ENCODE measurements around the gene RPRD1A. TPM values are rescaled to one million over a fixed set of nuclear protein-coding genes. Genes with fewer than 3 reads are reported as not detected.

The RPRD1A gene
- total RNA-seq, 1 donor from 2014 or later, result 64.8 TPM

DNA sequence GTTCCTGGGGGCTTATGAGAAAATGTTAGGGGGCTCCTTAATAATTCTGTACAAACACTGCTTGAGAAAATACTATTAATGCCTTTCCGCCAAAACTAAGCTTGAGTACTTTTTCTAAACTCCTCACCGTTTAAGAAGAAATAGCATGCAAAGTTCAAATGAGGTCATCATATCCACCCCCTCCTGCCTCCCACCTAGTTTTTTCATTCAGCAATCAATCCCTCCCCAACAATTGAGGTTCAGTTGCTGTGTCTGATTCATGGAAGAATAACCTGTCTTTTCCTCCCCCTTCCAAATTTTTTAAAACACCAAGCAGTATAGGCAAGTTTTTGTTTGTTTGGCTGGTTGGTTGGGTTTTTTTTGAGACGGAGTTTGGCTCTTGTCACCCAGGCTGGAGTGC, 119.3 kb downstream of the RPRD1A start:
- TF ChIP-seq, protein P1, sequence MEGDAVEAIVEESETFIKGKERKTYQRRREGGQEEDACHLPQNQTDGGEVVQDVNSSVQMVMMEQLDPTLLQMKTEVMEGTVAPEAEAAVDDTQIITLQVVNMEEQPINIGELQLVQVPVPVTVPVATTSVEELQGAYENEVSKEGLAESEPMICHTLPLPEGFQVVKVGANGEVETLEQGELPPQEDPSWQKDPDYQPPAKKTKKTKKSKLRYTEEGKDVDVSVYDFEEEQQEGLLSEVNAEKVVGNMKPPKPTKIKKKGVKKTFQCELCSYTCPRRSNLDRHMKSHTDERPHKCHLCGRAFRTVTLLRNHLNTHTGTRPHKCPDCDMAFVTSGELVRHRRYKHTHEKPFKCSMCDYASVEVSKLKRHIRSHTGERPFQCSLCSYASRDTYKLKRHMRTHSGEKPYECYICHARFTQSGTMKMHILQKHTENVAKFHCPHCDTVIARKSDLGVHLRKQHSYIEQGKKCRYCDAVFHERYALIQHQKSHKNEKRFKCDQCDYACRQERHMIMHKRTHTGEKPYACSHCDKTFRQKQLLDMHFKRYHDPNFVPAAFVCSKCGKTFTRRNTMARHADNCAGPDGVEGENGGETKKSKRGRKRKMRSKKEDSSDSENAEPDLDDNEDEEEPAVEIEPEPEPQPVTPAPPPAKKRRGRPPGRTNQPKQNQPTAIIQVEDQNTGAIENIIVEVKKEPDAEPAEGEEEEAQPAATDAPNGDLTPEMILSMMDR (IDR thresholded peaks at IDR 0.05; ENCODE audit: insufficient read depth, low read length, poor library complexity, severe bottlenecking), result no peak
- no peak for DNase-seq (ENCODE audit: low read depth)
- Histone ChIP-seq H3K4me3 (ENCODE audit: low read depth, low read length) (no peak overlapping the region), H3K27me3 (ENCODE audit: control insufficient read depth, insufficient read depth, low read length) (peaks cover 5% of the 10 kb centered on the region), H3K36me3 (ENCODE audit: control insufficient read depth, insufficient read depth, low read length) (no peaks in the 10 kb centered on the region)

DNA sequence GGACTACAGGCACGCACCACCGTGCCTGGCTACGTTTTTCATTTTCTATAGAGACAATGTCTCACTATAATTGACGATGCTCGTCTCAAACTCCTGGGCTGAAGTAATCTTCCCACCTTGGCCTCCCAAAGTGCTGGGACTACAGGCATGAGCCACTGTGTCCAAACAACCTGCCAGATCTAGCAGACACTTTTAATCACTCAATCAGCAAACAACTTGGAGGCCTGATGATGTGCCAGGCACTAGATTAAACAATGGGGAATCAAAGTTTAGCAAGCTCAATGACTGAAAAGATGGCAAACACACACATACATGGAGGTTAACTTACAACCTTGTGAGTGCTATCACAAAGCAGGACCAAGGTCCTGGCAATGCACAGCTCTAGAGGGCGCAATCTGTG, 124.7 kb downstream of the RPRD1A start:
- TF ChIP-seq, protein P1 (IDR thresholded peaks at IDR 0.05; ENCODE audit: insufficient read depth, low read length, poor library complexity, severe bottlenecking), result no peak
- Histone ChIP-seq H3K36me3 (ENCODE audit: control insufficient read depth, insufficient read depth, low read length) (no peaks in the 10 kb centered on the region), H3K27me3 (ENCODE audit: control insufficient read depth, insufficient read depth, low read length) (no peaks in the 10 kb centered on the region), H3K4me3 (ENCODE audit: low read depth, low read length) (no peak overlapping the region)
- DNase-seq (ENCODE audit: low read depth), result no peak

DNA sequence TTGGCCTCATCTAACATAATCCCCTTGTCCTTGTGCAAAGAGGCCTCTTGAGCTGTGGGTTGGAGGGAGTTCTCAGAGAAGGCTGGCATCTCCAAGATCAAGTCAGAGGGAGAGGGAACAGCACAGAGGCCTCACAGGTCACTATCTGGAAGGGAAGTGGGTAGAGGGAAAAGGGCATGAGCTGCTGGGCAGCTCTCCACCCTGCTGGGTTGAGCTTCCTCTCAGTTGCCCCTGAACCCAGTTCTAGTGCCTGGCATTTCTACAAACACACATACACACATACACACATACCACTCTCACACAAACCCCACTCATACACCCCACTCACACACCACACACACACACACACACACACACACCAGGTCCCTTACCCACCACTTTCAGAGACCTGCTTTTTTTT, 125.2 kb downstream of the RPRD1A start:
- Histone ChIP-seq H3K27me3 (ENCODE audit: control insufficient read depth, insufficient read depth, low read length) (no peaks in the 10 kb centered on the region), H3K36me3 (ENCODE audit: control insufficient read depth, insufficient read depth, low read length) (no peaks in the 10 kb centered on the region), H3K4me3 (ENCODE audit: low read depth, low read length) (no peak overlapping the region)
- TF ChIP-seq, protein P1 (IDR thresholded peaks at IDR 0.05; ENCODE audit: insufficient read depth, low read length, poor library complexity, severe bottlenecking), result no peak
- no peak for DNase-seq (ENCODE audit: low read depth)

DNA sequence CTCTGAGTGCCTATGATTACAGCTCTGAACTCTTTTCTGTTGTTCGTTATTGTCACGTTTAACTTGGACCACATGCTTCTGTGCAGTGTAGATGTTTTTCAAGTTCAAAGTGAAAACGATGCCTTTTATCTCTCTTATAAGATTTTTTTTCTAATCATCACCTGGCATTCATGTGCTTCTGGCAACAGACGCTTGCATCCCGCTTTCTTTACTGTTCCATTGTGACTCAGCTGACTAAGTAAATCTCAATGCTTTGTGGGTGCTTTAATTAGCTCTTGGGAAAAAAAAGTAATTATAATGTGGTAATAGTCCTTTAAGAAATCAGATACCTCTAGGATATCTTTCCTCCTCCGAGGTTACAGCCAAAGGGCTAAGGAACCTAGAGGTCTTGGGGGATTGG, 126.1 kb downstream of the RPRD1A start:
- Histone ChIP-seq H3K36me3 (ENCODE audit: control insufficient read depth, insufficient read depth, low read length) (no peaks in the 10 kb centered on the region), H3K4me3 (ENCODE audit: low read depth, low read length) (no peak overlapping the region), H3K27me3 (ENCODE audit: control insufficient read depth, insufficient read depth, low read length) (no peaks in the 10 kb centered on the region)
- no peak for DNase-seq (ENCODE audit: low read depth)
- TF ChIP-seq, protein P1 (IDR thresholded peaks at IDR 0.05; ENCODE audit: insufficient read depth, low read length, poor library complexity, severe bottlenecking), result no peak

Other genes with a start within 250 kb of the RPRD1A start
- gene SLC39A6, start 61.8 kb upstream of the RPRD1A start, total RNA-seq, result 94.1 and 98.0 TPM in 2 replicates
- gene ELP2, start 62.3 kb upstream of the RPRD1A start, total RNA-seq, result 60.7 and 63.9 TPM in 2 replicates
- 15.3 and 20.7 TPM in 2 replicates for gene MOCOS, start 119.9 kb upstream of the RPRD1A start, total RNA-seq
- 47.2 and 57.3 TPM in 2 replicates for gene FHOD3, start 230.2 kb upstream of the RPRD1A start, total RNA-seq